Tibial nerve (tissue), 4 donors: Measurements from ENCODE around the gene MAP3K20. TPM values are rescaled to one million over a fixed set of nuclear protein-coding genes. Genes with fewer than 3 reads are reported as not detected.

ENCODE experiments used
- DNase-seq, 2 donors: peaks; one replicate each; pipeline ENCODE4 v3.0.0-alpha.2; 2019; ENCODE audit warnings: low spot score in 2 of 2
- H3K27ac ChIP-seq, 4 donors: fragments of 200-600 bp; sonication (generic) in 3 of 4; one replicate each; pipeline ENCODE4 v1.5.1; 2017 to 2019; ENCODE audit warnings: mild to moderate bottlenecking in 1 of 4
- H3K27me3 ChIP-seq, 2 donors: fragments of 200-600 bp; sonication (generic) in 1 of 2; one replicate each; pipeline versions ENCODE4 v1.5.1 to v1.6.0; 2017 to 2019
- H3K36me3 ChIP-seq, 3 donors: fragments of 200-600 bp; sonication (generic); one replicate each; pipeline ENCODE4 v1.5.1; 2018 to 2019
- H3K4me1 ChIP-seq, 4 donors: fragments of 200-600 bp; sonication (generic) in 3 of 4; one replicate each; pipeline ENCODE4 v1.5.1; 2017 to 2019
- H3K4me3 ChIP-seq, 4 donors: fragments of 200-600 bp; sonication (generic) in 3 of 4; one replicate each; pipeline ENCODE4 v1.5.1; 2017 to 2019; ENCODE audit warnings: mild to moderate bottlenecking in 1 of 4, moderate library complexity in 1 of 4
- H3K9me3 ChIP-seq, 4 donors: fragments of 200-600 bp; sonication (generic) in 3 of 4; one replicate each; pipeline ENCODE4 v1.5.1; 2017 to 2019
- CTCF ChIP-seq, 5 experiments: fragments of 200-600 bp in 3 of 5; fragments of 450-650 bp in 2 of 5; sonication (generic) in 3 of 5; IDR thresholded peaks; one replicate each; pipeline ENCODE4 v1.5.1; 2016 to 2019; ENCODE audit warnings: antibody characterized with exemption in 5 of 5, mild to moderate bottlenecking in 3 of 5, moderate library complexity in 2 of 5
- EP300 ChIP-seq, 2 donors: sonication (generic); formaldehyde crosslinking; IDR thresholded peaks; one replicate each; pipeline ENCODE4 v1.6.1; 2017; ENCODE audit warnings: antibody characterized with exemption in 2 of 2, mild to moderate bottlenecking in 1 of 2
- POLR2A ChIP-seq, 2 donors: fragments of 450-650 bp; IDR thresholded peaks; one replicate each; pipeline ENCODE4 v1.6.1; 2017; ENCODE audit warnings: antibody characterized with exemption in 2 of 2, mild to moderate bottlenecking in 2 of 2, moderate library complexity in 2 of 2
- WGBS, 2 donors: methylation state at CpG; one replicate each; pipeline ENCODE4 v1.1.5; 2018; 5-methylcytosine and 5-hydroxymethylcytosine counted together
- total RNA-seq, 4 donors: library from RNA; depleted of rRNA; stranded (reverse); fragments of >200 nt; gene quantifications; one replicate each; pipeline ENCODE4 v1.1.0, GENCODE V29; 2016

Gene MAP3K20
- total RNA-seq, 4 donors from 2014 or later: 21.9 to 32.6 (median 23.2) TPM

- H3K4me1 ChIP-seq: peaks cover 0 to 5% (median 0%) of the 10 kb centered on the region in 4 donors
- H3K27ac ChIP-seq: no peak overlapping the region
- no peaks in the 10 kb centered on the region for H3K27me3 ChIP-seq
- H3K36me3 ChIP-seq: no peaks in the 10 kb centered on the region
- 92 to 97% methylated on average over 2 of the region's 2 CpGs for WGBS, 2 donors
- TF ChIP-seq POLR2A (IDR thresholded peaks at IDR 0.05) (no peak), EP300 (IDR thresholded peaks at IDR 0.05) (no peak)
- H3K9me3 ChIP-seq: peaks cover 0 to 5% (median 0%) of the 10 kb centered on the region in 4 donors
- no peak overlapping the region for H3K4me3 ChIP-seq
- DNase-seq: no peak
Measured at GRCh38 chr2:173181982-173182381, 106.3 kb downstream of the MAP3K20 start.

- WGBS, 2 donors: 78 to 79% methylated on average over 11 of the region's 11 CpGs
- H3K4me1 ChIP-seq: peaks cover 0 to 5% (median 0%) of the 10 kb centered on the region in 4 donors
- TF ChIP-seq EP300 (IDR thresholded peaks at IDR 0.05) (peak in 1 of 2 donors; percentile 56), POLR2A (IDR thresholded peaks at IDR 0.05) (no peak)
- H3K36me3 ChIP-seq: no peaks in the 10 kb centered on the region
- no peak overlapping the region for H3K4me3 ChIP-seq
- peaks cover 0 to 5% (median 0%) of the 10 kb centered on the region in 4 donors for H3K9me3 ChIP-seq
- DNase-seq: peak; percentile 19 to 51
- no peaks in the 10 kb centered on the region for H3K27me3 ChIP-seq
- peak overlapping the region in 1 of 4 donors; percentile 46 for H3K27ac ChIP-seq
Measured at GRCh38 chr2:173184031-173185004, 108.7 kb downstream of the MAP3K20 start.

DNA sequence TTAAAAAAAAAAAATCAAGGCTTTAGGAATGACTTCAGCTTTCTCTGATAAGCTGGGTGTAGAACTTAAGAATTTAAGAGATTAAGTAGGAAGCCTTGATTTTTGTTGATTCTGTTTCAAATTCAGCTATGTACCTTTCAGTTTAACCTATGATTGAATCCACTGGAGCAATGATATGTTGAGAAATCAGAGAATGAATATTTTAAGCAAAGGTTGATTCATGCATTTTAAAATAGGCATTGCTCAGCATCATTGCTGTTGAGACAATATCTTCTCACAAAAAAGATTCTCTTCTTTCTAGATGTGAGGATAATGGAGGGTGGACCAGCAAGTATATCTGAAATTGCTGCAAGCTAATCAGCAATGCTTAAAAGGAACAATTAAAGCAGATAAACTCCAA lies 109.8 kb downstream of the MAP3K20 start:
- DNase-seq: no peak
- TF ChIP-seq POLR2A (IDR thresholded peaks at IDR 0.05): no peak
- no peak for TF ChIP-seq EP300 (IDR thresholded peaks at IDR 0.05)
- TF ChIP-seq CTCF (IDR thresholded peaks at IDR 0.05): no peak
- H3K27me3 ChIP-seq: no peaks in the 10 kb centered on the region
- H3K9me3 ChIP-seq: peaks cover 0 to 1% (median 0%) of the 10 kb centered on the region in 4 donors
- H3K27ac ChIP-seq: no peak overlapping the region
- peaks cover 0 to 5% (median 0%) of the 10 kb centered on the region in 4 donors for H3K4me1 ChIP-seq
- H3K36me3 ChIP-seq: no peaks in the 10 kb centered on the region
- H3K4me3 ChIP-seq: no peak overlapping the region

DNA sequence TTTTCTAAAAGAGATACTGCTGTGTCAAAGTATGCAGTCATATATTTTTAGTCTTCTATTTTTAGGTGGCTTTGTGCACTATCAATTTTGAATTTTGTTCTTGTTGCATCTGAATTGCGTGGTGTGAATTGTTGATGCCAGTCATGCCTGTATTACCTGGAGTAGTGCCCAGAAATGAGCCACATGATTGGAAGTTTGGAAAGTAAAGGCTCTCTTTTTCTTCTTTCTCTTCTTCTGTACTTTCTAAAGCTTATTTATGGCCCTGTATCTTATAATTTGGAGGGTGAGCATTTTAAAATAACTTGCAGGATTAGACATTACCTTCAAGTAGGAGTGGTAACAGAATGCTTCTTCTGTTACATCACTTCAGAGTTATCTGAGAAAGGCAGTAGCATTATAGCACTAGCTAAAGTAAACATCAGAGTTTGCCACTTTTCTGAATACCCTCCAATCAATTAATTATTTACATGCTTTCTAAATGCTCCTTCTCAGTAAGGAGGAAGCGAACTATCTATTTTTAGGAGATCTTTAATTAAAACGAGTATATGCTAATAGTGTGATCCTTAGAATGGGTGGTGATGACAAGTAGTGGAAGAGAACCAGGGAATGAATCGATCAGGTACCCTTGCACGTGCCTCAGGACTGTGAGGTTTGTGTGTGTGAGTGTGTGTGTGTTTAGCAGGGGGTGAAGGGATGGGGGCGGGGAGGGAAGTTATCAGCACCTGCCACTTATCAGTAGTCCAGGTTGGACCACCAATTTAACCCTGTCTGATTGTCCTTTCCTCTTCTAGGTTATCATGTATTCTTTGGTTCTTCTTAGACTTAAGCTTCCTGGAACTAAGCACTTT lies 112.5 kb downstream of the MAP3K20 start:
- no peaks in the 10 kb centered on the region for H3K27me3 ChIP-seq
- TF ChIP-seq EP300 (IDR thresholded peaks at IDR 0.05) (no peak), POLR2A (IDR thresholded peaks at IDR 0.05) (no peak), CTCF (IDR thresholded peaks at IDR 0.05) (no peak)
- WGBS, 2 donors: 81 to 86% methylated on average over 6 of the region's 6 CpGs
- no peak overlapping the region for H3K27ac ChIP-seq
- no peak for DNase-seq
- no peaks in the 10 kb centered on the region for H3K36me3 ChIP-seq
- H3K4me3 ChIP-seq: no peak overlapping the region
- peaks cover 0 to 5% (median 0%) of the 10 kb centered on the region in 4 donors for H3K4me1 ChIP-seq
- no peaks in the 10 kb centered on the region for H3K9me3 ChIP-seq

GRCh38 chr2:173191601-173192000 lies 116.0 kb downstream of the MAP3K20 start:
- DNase-seq: no peak
- H3K27ac ChIP-seq: no peak overlapping the region
- 71 to 74% methylated on average over 3 of the region's 3 CpGs for WGBS, 2 donors
- H3K4me3 ChIP-seq: no peak overlapping the region
- TF ChIP-seq EP300 (IDR thresholded peaks at IDR 0.05) (no peak), CTCF (IDR thresholded peaks at IDR 0.05) (no peak), POLR2A (IDR thresholded peaks at IDR 0.05) (no peak)
- H3K36me3 ChIP-seq: no peaks in the 10 kb centered on the region
- H3K9me3 ChIP-seq: no peaks in the 10 kb centered on the region
- H3K4me1 ChIP-seq: peaks cover 0 to 3% (median 0%) of the 10 kb centered on the region in 4 donors
- no peaks in the 10 kb centered on the region for H3K27me3 ChIP-seq
